Stromal cell of bone marrow (primary cell): ENCODE measurements around the gene KBTBD4.

Source experiments
- DNase-seq: peaks from one replicate; pipeline ENCODE4 v3.0.0-alpha.2; 2012; ENCODE audit warnings: low read depth

The KBTBD4 gene

GRCh38 chr11:47578524-47579494, at the start of gene KBTBD4, which contains the start of gene NDUFS3:
Gene KBTBD4, minus strand, starts transcription at chr11:47578970. Its CDS starts 19 bp downstream, at chr11:47578951.
Gene NDUFS3, plus strand, starts transcription at chr11:47579074. Its CDS starts 18 bp downstream, at chr11:47579092.
- peak; percentile 75 for DNase-seq

GRCh38 chr11:47628026-47628425, 49.3 kb upstream of the KBTBD4 start:
- no peak for DNase-seq

GRCh38 chr11:47626234-47626633, 47.5 kb upstream of the KBTBD4 start:
- no peak for DNase-seq

GRCh38 chr11:47620836-47621378, 42.1 kb upstream of the KBTBD4 start:
- no peak for DNase-seq

GRCh38 chr11:47617417-47617809, 38.6 kb upstream of the KBTBD4 start:
- DNase-seq: peak; percentile 64

- DNase-seq: peak; percentile 78
These were observed 38.1 kb upstream of the KBTBD4 start for GRCh38 chr11:47616726-47617416.

GRCh38 chr11:47615249-47615648, 36.5 kb upstream of the KBTBD4 start:
- DNase-seq: no peak

GRCh38 chr11:47611348-47611794, 32.6 kb upstream of the KBTBD4 start:
- DNase-seq: no peak

GRCh38 chr11:47609675-47610074, 30.9 kb upstream of the KBTBD4 start:
- no peak for DNase-seq

GRCh38 chr11:47607380-47607779, 28.6 kb upstream of the KBTBD4 start:
- peak; percentile 98 for DNase-seq

GRCh38 chr11:47606731-47607130, 28.0 kb upstream of the KBTBD4 start:
- DNase-seq: peak; percentile 28

- no peak for DNase-seq
These were observed 27.2 kb upstream of the KBTBD4 start for GRCh38 chr11:47605921-47606320.

- DNase-seq: no peak
These were observed 24.5 kb upstream of the KBTBD4 start for GRCh38 chr11:47603295-47603694.

GRCh38 chr11:47599902-47600301, 21.1 kb upstream of the KBTBD4 start:
- DNase-seq: no peak

GRCh38 chr11:47595967-47596366, 17.2 kb upstream of the KBTBD4 start:
- no peak for DNase-seq

- DNase-seq: no peak
These were observed 16.3 kb upstream of the KBTBD4 start for GRCh38 chr11:47595029-47595428.

GRCh38 chr11:47593934-47594855, 15.4 kb upstream of the KBTBD4 start, which contains the start of gene C1QTNF4:
Gene C1QTNF4, minus strand, starts transcription at chr11:47594411. Its CDS starts 3,601 bp downstream, at chr11:47590810.
- no peak for DNase-seq

- no peak for DNase-seq
These were observed 14.7 kb upstream of the KBTBD4 start for GRCh38 chr11:47593492-47593933.

GRCh38 chr11:47592970-47593369, 14.2 kb upstream of the KBTBD4 start:
- DNase-seq: no peak

GRCh38 chr11:47592251-47592650, 13.5 kb upstream of the KBTBD4 start:
- DNase-seq: no peak

- no peak for DNase-seq
These were observed 13.0 kb upstream of the KBTBD4 start for GRCh38 chr11:47591764-47592163.
